Measurements from ENCODE around the gene SNORC.
"Not testable (repeated sequence)": the region's sequence is repeated elsewhere in the genome, so short reads cannot be mapped to it uniquely, and the experiment has no call there.

The SNORC gene

DNA sequence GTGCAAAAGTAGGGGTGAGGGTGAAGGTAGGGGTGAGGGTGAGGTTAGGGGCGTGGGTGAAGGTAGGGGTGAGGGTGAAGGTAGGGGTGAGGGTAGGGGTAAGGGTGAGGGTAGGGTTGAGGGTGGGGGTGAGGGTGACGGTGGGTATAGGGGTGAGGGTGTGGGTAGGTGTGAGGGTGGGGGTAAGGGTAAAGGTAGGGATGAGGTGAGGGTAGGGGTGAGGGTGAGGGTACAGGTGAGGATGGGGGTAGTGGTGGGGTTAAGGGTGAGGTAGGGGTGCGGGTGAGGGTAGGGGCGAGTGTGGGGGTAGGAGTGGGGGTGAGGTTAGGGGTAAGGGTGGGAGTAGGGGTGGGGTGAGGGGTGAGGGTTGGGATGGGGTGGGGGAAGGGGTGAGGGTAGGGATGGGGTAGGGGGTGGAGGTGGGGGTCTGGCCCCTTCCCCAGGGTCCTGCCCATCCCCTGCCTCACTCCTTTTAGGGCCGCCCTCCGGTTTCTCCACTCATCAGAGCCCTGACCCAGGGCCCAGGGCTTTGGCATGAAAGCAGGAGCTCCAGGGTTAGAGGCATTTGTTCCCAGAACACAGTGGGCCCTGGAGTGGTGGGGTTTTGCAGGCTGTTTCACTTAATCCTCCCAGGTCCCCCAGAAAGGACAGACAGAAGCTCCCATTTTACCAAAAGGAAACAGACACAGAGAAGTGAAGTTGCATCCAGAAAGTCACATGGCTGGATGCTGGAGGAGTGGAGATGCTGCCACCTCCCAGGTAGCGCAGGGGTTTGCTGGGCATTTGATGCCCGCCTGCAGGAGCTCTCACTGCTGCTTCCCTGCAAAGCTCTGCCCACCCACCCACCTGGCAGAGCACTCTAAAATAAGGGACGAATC is 26.9 kb downstream of the SNORC start:
- no peak for DNase-seq (ENCODE audit: low spot score)

GRCh38 chr2:232897598-232898408 is 27.7 kb downstream of the SNORC start:
- DNase-seq (ENCODE audit: low spot score), result no peak

- no peak for DNase-seq (ENCODE audit: low spot score)
Observed at GRCh38 chr2:232898592-232899543, 28.8 kb downstream of the SNORC start.

GRCh38 chr2:232900811-232901735 is 31.0 kb downstream of the SNORC start:
- DNase-seq (ENCODE audit: low spot score), result no peak

- DNase-seq (ENCODE audit: low spot score), result no peak
Observed at GRCh38 chr2:232901736-232902578, 31.9 kb downstream of the SNORC start.

DNA sequence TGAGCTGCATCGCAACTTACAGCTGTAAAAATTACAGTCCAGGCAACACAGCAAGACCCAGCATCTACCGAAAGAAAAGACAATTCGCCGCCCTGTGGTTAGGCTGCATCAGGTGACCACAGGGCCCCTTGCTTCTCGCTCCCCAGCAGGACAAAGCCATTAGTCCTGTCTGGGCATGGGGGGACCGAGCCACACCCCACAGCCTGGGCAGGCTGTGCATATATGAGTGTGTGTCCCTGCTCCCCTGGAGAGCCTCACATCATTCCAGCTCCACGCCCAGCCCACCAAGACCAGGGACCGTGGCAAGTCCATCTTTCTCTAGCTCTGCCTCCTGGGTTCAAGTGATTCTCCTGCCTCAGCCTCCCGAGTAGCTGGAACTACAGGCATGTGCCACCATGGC is 33.9 kb downstream of the SNORC start:
- DNase-seq (ENCODE audit: low spot score), result no peak

DNA sequence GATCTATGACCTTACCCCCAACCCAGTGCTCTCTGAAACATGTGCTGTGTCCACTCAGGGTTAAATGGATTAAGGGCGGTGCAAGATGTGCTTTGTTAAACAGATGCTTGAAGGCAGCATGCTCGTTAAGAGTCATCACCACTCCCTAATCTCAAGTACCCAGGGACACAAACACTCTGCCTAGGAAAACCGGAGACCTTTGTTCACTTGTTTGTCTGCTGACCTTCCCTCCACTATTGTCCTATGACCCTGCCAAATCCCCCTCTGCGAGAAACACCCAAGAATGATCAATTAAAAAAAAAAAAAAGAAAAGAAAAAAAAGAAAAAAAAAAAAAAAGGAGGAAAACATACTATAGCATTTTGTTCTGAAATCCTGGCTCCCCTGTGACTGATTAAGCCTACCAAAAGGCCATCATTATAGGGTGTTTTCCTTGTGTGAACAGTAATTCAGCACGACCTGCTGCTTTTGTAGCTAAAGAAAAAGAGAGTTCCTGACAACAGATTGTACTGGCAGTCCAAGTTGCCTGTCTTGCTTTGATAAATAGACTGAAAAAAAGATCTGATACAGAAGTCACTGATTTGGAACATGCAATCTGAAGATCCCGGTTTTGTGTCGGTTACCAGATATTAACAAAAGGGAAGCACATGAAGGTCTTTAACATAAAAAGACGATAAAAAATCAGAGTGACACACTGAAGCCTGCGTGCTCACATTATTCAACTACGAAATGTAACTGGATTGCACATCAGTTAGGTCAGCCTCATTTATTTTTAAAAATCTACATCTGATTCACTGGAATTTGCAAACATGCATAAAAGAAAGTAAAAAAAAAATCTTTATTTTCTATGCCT is 37.0 kb downstream of the SNORC start:
- not testable (repeated sequence) for DNase-seq (ENCODE audit: low spot score)

DNA sequence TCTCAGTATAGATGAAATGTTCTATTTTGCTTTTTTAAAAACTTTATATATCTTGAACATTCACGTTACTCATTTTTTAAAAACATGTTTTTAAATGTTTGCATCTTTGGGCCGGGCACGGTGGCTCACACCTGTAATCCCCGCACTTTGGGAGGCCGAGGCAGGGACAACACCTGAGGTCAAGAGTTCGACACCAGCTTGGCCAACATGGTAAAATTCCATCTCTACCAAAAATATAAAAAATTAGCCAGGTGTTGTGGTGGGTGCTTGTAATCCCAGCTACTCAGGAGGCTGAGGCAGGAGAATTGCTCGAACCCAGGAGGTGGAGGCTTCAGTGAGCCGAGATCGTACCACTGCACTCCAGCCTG is 37.6 kb downstream of the SNORC start:
- DNase-seq (ENCODE audit: low spot score), result not testable (repeated sequence)

DNA sequence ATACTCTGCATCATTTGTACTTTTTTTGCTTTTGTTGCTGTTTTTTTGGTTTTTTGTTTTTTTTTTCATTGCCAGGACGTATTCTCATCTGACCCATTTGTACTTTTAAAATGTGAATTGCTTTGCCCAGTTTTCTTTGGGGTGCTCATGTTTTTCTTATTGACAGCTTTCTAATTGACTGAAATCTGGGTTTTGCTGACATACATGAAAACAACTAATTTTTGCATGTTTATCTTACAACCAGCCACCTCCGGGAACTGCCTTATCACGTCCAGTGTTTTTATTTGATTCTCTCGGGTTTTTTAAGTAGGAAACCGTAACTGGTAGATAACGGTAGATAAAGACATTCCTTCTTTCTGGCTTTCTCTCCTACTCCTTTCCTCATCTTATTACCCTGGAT is 38.6 kb downstream of the SNORC start:
- no peak for DNase-seq (ENCODE audit: low spot score)

DNA sequence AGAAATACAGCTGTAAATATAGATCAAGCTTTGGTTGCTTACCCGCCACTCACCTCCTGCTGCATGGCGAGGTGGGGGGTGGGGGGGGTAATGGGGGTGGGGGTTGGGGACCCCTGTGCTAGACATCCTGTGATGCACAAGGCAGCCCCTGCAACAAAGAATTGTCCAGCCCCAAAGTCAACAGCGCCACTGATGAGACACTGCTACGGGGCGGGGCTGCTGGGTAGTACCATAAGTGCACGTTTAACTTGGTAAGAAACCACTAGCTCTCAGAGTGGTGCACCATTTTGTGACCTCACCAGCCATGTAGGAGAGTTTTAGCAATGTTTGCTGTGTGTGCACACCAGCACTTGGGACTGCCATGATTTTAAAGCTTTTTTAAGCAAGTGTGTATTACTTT is 40.3 kb downstream of the SNORC start:
- no peak for DNase-seq (ENCODE audit: low spot score)

DNA sequence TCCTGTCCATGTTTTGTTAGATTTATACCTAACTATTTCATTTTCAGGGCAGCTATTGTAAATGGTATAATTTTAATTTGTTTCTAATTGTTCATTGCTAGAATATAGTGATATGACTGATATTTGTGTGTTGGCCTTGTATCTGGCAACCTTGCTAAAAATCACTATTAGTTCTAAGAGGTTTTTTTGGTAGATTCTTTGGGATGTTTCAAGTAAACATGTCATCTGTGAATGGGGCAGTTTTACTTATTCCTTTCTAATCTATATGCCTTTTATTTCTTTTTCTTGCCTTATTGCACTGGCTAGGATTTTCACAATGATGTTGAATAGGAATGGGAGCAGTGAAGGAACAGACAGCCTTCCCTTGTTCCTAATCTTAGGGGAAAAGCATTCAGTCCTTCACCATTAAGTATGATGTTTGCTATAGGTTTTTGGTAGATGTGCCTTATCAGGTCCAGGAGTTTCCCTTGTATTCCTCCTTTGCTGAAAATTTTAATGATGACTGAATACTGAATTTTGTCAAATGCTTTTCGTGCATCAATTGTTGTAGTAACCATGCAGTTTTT is 41.7 kb downstream of the SNORC start:
- DNase-seq (ENCODE audit: low spot score), result no peak

DNA sequence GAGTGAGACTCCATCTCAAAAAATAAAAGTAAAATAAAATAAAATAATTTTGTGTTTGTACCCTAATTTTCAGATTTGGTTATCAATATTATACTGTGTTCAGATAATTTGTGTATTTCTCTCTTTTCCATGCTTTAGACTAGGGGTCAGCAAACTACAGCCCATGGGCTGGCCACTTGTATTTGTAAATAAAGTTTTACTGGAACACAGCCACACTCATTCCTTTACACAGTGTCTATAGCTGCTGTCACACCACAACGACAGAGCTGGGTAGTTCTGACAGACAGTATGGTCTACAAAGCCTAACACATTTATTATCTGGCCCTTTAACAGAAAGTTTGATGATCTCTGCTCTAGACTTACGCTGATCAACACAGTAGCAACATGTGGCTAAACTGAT is 43.8 kb downstream of the SNORC start:
- no peak for DNase-seq (ENCODE audit: low spot score)

GRCh38 chr2:232919141-232919540 is 49.1 kb downstream of the SNORC start:
- no peak for DNase-seq (ENCODE audit: low spot score)

- DNase-seq (ENCODE audit: low spot score), result no peak
Observed at GRCh38 chr2:232920055-232920454, 50.0 kb downstream of the SNORC start.

DNA sequence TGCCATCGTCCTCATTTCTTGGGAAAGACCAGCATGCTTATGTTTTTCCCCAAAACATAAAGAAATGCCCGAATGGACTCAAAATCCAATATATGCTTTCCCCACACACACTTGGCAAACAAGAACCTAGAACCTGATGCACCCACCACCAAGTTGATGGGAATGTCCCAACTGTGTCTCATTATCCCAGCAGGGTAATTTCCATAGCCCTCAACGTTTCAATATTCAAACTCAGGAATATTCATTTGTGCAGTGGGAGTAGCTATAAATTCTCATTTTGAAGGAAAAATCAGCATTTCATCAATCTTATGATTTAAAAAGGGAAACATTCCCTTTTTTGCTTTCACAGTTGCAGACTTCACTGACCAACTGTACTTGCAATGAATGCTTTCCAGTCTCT is 50.7 kb downstream of the SNORC start:
- DNase-seq (ENCODE audit: low spot score), result no peak

DNA sequence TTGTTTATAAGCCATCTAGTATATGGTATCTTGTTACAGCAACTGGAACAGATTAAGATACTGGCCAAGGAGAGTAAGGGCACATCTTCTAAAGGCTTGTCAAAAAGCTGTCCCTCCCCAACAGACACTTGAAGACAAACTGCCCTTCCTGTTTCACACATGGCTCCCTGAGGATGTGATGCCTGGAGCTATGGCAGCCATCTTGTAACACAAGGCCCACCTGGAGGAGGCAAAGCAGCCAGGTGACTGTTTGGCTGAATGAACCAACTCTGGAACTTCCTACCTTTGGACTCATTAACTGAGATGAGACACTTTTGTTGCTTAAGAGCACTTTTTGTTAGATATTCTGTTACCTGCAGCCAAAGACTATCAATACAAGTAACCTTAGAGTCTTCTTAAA is 54.4 kb downstream of the SNORC start:
- DNase-seq (ENCODE audit: low spot score), result no peak

- no peak for DNase-seq (ENCODE audit: low spot score)
Observed at GRCh38 chr2:232925153-232925820, 55.2 kb downstream of the SNORC start.

GRCh38 chr2:232925821-232926156 is 55.7 kb downstream of the SNORC start:
- no peak for DNase-seq (ENCODE audit: low spot score)
